ENCODE measurements around the gene SCNN1A.

SCNN1A gene

DNA sequence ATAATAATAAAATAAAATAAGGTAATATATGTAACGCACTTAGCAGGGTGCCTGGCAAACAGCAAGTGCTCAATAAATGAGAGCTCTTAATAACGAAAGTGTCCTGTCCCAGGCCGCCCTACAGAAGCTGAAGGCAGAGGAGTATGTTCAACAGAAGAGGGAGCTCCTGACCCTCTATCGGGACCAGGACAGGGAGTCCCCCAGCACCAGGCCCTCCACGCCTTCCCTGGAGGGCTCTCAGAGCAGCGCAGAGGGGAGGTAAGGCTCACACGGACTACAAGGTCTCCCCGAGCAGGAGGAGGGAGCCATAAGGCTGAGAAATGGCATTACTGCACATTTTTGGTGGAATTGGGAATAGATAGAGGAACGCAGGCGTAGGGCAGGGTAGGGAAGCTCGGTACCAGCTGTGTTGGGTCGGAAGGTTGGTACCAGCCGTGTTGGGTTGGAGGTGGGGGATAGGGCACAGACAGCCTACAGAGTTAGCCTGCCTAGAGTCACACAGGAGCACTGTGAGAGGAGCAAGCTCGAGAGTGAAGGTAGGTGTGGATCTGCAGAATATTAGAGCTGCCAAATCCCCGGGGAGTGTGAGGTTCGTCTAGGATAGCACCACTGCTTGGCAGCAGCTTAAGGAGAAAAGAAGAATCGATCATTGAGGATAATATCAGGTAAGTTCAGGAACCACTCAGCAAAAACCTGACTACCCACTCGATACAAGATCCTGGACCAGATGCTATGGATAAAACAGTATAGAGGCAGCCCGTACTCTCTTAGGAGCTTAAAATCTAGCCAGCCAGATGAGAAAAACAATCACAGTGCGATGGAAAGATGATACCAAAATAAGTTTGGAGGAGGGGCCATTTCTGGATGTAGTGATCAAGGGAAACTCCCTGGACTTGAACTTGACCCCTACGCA, 48.8 kb downstream of the SCNN1A start:
- TF ChIP-seq, protein P1, sequence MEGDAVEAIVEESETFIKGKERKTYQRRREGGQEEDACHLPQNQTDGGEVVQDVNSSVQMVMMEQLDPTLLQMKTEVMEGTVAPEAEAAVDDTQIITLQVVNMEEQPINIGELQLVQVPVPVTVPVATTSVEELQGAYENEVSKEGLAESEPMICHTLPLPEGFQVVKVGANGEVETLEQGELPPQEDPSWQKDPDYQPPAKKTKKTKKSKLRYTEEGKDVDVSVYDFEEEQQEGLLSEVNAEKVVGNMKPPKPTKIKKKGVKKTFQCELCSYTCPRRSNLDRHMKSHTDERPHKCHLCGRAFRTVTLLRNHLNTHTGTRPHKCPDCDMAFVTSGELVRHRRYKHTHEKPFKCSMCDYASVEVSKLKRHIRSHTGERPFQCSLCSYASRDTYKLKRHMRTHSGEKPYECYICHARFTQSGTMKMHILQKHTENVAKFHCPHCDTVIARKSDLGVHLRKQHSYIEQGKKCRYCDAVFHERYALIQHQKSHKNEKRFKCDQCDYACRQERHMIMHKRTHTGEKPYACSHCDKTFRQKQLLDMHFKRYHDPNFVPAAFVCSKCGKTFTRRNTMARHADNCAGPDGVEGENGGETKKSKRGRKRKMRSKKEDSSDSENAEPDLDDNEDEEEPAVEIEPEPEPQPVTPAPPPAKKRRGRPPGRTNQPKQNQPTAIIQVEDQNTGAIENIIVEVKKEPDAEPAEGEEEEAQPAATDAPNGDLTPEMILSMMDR (conservative IDR thresholded peaks at IDR 0.05; ENCODE audit: low read depth): no peak
- no peak for DNase-seq (ENCODE audit: low spot score)
- CTCF ChIA-PET: interaction anchor here (0.6 to 1.1 kb wide), 4 partner anchors 9 to 139 kb away, joined by 3 to 6 read pairs (median 4); no protein-coding TSS in a partner anchor
- POLR2A ChIA-PET (ENCODE audit: low non-redundant PET): no interaction called here
- peak overlapping the region; percentile 81 for H3K27ac ChIP-seq

DNA sequence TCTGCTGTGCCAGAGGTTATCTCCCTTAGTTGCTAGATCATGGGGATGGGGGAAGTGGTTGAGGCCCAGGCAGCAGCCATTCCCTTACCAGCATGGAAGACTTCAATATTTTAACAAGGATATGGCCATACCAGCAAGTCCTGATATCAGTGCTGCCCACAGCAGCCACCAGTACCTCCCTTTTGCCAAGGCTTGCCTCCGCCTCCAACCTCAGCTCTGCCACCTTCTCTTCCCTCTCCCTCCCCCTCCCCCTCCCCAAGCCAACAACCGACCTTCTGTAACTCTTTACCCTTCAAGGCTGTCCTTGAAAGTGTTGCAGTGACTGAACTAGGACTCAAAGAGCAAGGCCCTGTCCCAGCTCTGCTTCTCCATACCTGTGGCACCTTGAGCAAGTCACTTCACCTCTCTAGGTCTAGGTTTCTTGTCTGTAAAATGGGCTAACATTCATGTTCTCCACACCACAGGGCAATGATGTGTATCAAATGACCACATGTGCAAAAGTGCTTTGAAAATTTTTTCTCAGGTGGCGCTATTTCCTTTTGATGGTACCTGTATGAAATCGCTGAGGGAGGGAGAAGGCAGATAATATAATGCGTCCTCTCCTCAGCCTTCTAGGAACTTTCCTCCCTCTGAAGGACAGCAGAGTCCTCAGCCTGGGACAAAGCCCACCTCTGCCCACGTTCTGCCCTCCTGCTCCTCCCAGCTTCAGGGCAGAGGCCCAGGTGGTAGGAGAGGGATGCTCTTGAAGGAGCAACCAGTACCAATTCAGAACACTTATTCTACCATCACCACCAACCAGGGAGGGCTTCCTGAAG, 50.2 kb downstream of the SCNN1A start:
- no peak for DNase-seq (ENCODE audit: low spot score)
- peak overlapping the region; percentile 81 for H3K27ac ChIP-seq
- TF ChIP-seq, protein P1 (conservative IDR thresholded peaks at IDR 0.05; ENCODE audit: low read depth): no peak
- POLR2A ChIA-PET (ENCODE audit: low non-redundant PET): no interaction called here
- CTCF ChIA-PET: no interaction called here

DNA sequence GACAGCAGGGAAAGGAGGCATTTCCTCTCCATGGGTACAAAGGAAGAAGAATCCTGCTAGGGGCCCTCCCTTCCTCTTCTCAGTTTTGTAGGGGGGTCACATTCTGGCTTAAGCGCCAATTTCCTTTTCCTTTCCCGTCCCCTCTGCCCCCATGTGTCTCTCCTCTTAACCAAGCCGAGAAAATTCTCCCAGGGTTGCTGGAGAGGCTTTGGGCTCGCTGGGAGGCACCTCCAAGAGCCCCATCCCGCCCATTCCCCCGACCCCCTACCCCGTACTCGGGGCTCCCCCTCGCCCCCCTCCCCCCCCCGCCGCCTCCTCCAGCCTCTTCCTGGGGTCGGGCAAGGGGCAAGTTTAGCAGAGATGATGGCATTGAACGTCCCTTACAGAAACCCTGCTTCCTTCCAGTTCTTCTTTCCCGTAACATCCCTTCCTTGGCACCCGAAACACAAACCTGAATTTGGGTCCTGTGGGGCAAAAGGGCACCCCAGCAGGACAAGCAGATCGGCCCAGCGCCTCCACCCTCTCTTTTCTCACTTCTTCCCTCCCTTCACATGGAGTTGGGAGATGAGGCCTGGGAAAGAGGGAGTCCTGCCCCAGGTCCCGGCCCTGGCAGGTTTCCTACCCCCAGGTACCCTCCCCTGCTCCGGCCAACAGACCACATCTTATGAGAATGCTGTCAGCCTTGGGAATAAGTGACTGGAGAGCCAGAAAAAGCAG, 51.2 kb downstream of the SCNN1A start:
- TF ChIP-seq, protein P1 (conservative IDR thresholded peaks at IDR 0.05; ENCODE audit: low read depth): no peak
- no peak for DNase-seq (ENCODE audit: low spot score)
- peak overlapping the region; percentile 81 for H3K27ac ChIP-seq
- ChIA-PET CTCF (interaction anchor here (0.6 to 1.2 kb wide), 3 partner anchors 11 to 18 kb away, joined by 3 read pairs; partner anchors contain the start of gene TNFRSF1A), POLR2A (ENCODE audit: low non-redundant PET) (no interaction called here)

DNA sequence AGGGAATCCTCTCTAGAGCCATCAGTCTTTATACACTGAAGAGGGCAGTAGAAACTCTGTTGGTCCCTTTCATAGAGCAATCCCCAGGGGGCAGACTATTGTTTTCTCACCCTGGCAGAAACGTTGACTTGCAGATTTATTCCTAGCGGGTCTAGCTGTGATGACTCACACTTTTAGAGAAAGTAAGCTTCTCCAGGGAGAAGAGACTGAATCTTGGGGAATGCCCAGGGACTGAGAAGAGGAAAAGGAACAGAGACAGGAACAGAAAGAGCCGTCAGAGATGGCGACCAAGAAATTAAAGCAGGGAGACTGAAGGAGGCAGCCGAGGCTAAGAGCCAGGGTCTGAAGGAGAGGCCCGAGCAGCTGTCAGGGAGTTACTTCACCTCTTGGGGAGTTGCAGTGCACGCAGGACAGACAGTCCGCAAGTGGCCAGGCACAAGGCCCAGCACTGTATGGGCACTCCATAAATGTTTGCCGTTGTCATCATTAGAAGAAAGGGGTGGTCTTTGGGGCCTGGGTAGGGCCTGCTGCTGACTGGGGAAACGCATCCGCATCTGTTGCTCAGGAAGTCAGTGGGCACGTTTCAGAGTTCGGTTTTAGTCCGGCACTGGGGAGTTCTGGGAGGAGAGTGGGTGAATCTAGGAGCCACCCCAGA, 51.9 kb downstream of the SCNN1A start:
- TF ChIP-seq, protein P1 (conservative IDR thresholded peaks at IDR 0.05; ENCODE audit: low read depth): no peak; the same call in 1 of the 2 replicates
- ChIA-PET POLR2A (ENCODE audit: low non-redundant PET) (no interaction called here), CTCF (interaction anchor here (0.6 to 1.2 kb wide), 6 partner anchors 10 to 28 kb away, joined by 3 to 5 read pairs (median 3); partner anchors contain the start of gene TNFRSF1A)
- H3K27ac ChIP-seq: peak overlapping the region; percentile 81
- DNase-seq (ENCODE audit: low spot score): peak; percentile 74

DNA sequence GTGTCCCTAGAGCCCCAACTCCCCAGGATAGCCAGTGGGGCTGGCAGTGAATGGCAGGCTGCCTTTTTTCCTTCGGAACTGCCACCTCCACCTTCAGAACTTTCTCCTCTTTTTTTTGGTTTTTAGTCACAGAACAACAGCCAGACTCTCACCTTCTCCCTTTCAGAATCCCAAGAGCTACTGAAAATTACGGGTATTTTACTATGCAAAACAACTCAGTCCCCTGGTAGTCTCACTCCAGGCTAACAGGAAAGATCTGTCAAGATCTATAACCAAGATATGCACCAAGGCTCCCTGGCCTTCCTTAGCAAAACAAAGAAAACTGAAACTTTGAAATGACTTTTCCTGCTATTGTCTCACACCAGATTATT, 52.4 kb downstream of the SCNN1A start:
- TF ChIP-seq, protein P1 (conservative IDR thresholded peaks at IDR 0.05; ENCODE audit: low read depth): no peak
- ChIA-PET CTCF (interaction anchor here (0.6 to 1.2 kb wide), 5 partner anchors 10 to 75 kb away, joined by 3 to 5 read pairs (median 3); no protein-coding TSS in a partner anchor), POLR2A (ENCODE audit: low non-redundant PET) (no interaction called here)
- no peak for DNase-seq (ENCODE audit: low spot score)
- H3K27ac ChIP-seq: peak overlapping the region; percentile 56
